GM19324 (cell line): ENCODE data around the gene CLEC14A.

Experiments
- ATAC-seq: cut with Tn5 transposase; IDR thresholded peaks from one replicate; pipeline ENCODE4 v1.9.1; 2021; ENCODE audit warnings: mild to moderate bottlenecking, moderate library complexity; ENCODE audit not compliant: unreplicated experiment, low FRiP score

The CLEC14A gene

GRCh38 chr14:38255673-38256532 lies at the start of gene CLEC14A:
Gene CLEC14A (minus strand): TSS chr14:38256093. CDS start chr14:38256022, 71 bp downstream.
- no peak for ATAC-seq

GRCh38 chr14:38302966-38303365 lies 47.1 kb upstream of the CLEC14A start:
- no peak for ATAC-seq

- ATAC-seq: no peak
Measured at GRCh38 chr14:38302034-38302433, 46.1 kb upstream of the CLEC14A start.

- no peak for ATAC-seq
Measured at GRCh38 chr14:38297681-38298080, 41.8 kb upstream of the CLEC14A start.

- no peak for ATAC-seq
Measured at GRCh38 chr14:38291681-38292467, 36.0 kb upstream of the CLEC14A start.

- no peak for ATAC-seq
Measured at GRCh38 chr14:38290601-38291188, 34.8 kb upstream of the CLEC14A start.

- no peak for ATAC-seq
Measured at GRCh38 chr14:38286452-38286851, 30.6 kb upstream of the CLEC14A start.

GRCh38 chr14:38285962-38286361 lies 30.1 kb upstream of the CLEC14A start:
- no peak for ATAC-seq

- ATAC-seq: no peak
Measured at GRCh38 chr14:38282936-38283335, 27.0 kb upstream of the CLEC14A start.

GRCh38 chr14:38280081-38280480 lies 24.2 kb upstream of the CLEC14A start:
- ATAC-seq: no peak

GRCh38 chr14:38279572-38279971 lies 23.7 kb upstream of the CLEC14A start:
- ATAC-seq: no peak

- no peak for ATAC-seq
Measured at GRCh38 chr14:38278035-38278434, 22.1 kb upstream of the CLEC14A start.

GRCh38 chr14:38262844-38263243 lies 7.0 kb upstream of the CLEC14A start:
- ATAC-seq: no peak

GRCh38 chr14:38261620-38262019 lies 5.7 kb upstream of the CLEC14A start:
- ATAC-seq: no peak

- no peak for ATAC-seq
Measured at GRCh38 chr14:38257507-38257906, 1.6 kb upstream of the CLEC14A start.

GRCh38 chr14:38256533-38256840 lies 594 bp upstream of the CLEC14A start:
- ATAC-seq: no peak

- no peak for ATAC-seq
Measured at GRCh38 chr14:38255408-38255672, 553 bp downstream of the CLEC14A start.

- no peak for ATAC-seq
Measured at GRCh38 chr14:38254571-38255407, 1.1 kb downstream of the CLEC14A start.

GRCh38 chr14:38253676-38254075 lies 2.2 kb downstream of the CLEC14A start:
- no peak for ATAC-seq

- no peak for ATAC-seq
Measured at GRCh38 chr14:38252066-38252710, 3.7 kb downstream of the CLEC14A start.
